ENCODE measurements around the gene TACO1. TPM values are rescaled to one million over a fixed set of nuclear protein-coding genes. Genes with fewer than 3 reads are reported as not detected.

Gene TACO1
- total RNA-seq, 4 donors from 2014 or later, result 9.3 to 20.2 (median 10.2) TPM

- Histone ChIP-seq H3K27ac (no peak overlapping the region), H3K36me3 (peaks cover 56% of the 10 kb centered on the region), H3K9me3 (no peaks in the 10 kb centered on the region), H3K4me1 (peaks cover 17% of the 10 kb centered on the region), H3K27me3 (no peaks in the 10 kb centered on the region), H3K4me3 (no peak overlapping the region)
- 67% methylated on average over 1 of the region's 1 CpG for WGBS
- TF ChIP-seq POLR2AphosphoS5 (IDR thresholded peaks at IDR 0.05) (no peak), CTCF (IDR thresholded peaks at IDR 0.05) (no peak), POLR2A (IDR thresholded peaks at IDR 0.05) (no peak), EP300 (IDR thresholded peaks at IDR 0.05) (no peak)
- DNase-seq (ENCODE audit: low spot score in 2 of 2), result no peak
Observed at GRCh38 chr17:63649813-63650212, 49.1 kb downstream of the TACO1 start.

GRCh38 chr17:63652106-63652505 is 51.4 kb downstream of the TACO1 start:
- H3K4me3 ChIP-seq, result no peak overlapping the region
- 78% methylated on average over 3 of the region's 3 CpGs for WGBS
- H3K4me1 ChIP-seq, result no peaks in the 10 kb centered on the region
- no peak overlapping the region for H3K27ac ChIP-seq
- TF ChIP-seq POLR2AphosphoS5 (IDR thresholded peaks at IDR 0.05) (no peak), POLR2A (IDR thresholded peaks at IDR 0.05) (no peak), EP300 (IDR thresholded peaks at IDR 0.05) (no peak), CTCF (IDR thresholded peaks at IDR 0.05) (no peak)
- H3K27me3 ChIP-seq, result no peaks in the 10 kb centered on the region
- no peak for DNase-seq (ENCODE audit: low spot score in 2 of 2)
- peaks cover 52% of the 10 kb centered on the region for H3K36me3 ChIP-seq
- no peaks in the 10 kb centered on the region for H3K9me3 ChIP-seq

GRCh38 chr17:63653050-63653449 is 52.4 kb downstream of the TACO1 start:
- Histone ChIP-seq H3K27ac (no peak overlapping the region), H3K9me3 (no peaks in the 10 kb centered on the region), H3K27me3 (no peaks in the 10 kb centered on the region), H3K4me3 (no peak overlapping the region), H3K4me1 (no peaks in the 10 kb centered on the region), H3K36me3 (peaks cover 58% of the 10 kb centered on the region)
- DNase-seq (ENCODE audit: low spot score in 2 of 2), result no peak
- TF ChIP-seq CTCF (IDR thresholded peaks at IDR 0.05), result no peak
- TF ChIP-seq POLR2AphosphoS5 (IDR thresholded peaks at IDR 0.05), result no peak
- TF ChIP-seq POLR2A (IDR thresholded peaks at IDR 0.05), result no peak
- no peak for TF ChIP-seq EP300 (IDR thresholded peaks at IDR 0.05)
- WGBS, result 27% methylated on average over 2 of the region's 2 CpGs

GRCh38 chr17:63657786-63658185 is 57.1 kb downstream of the TACO1 start:
- H3K36me3 ChIP-seq, result peaks cover 76% of the 10 kb centered on the region
- H3K27ac ChIP-seq, result no peak overlapping the region
- TF ChIP-seq EP300 (IDR thresholded peaks at IDR 0.05) (no peak), POLR2A (IDR thresholded peaks at IDR 0.05) (no peak), POLR2AphosphoS5 (IDR thresholded peaks at IDR 0.05) (no peak), CTCF (IDR thresholded peaks at IDR 0.05) (no peak)

More at GRCh38 chr17:63657786-63658185, 57.1 kb downstream of the TACO1 start:
- no peaks in the 10 kb centered on the region for H3K9me3 ChIP-seq
- DNase-seq (ENCODE audit: low spot score in 2 of 2), result no peak
- no peaks in the 10 kb centered on the region for H3K4me1 ChIP-seq
- no peak overlapping the region for H3K4me3 ChIP-seq
- WGBS, result 91% methylated on average over 3 of the region's 3 CpGs
- H3K27me3 ChIP-seq, result no peaks in the 10 kb centered on the region

Other genes starting within 250 kb of the TACO1 start
- 10 to 100 TPM; 36.9 to 87.9 (median 56.4) TPM for gene CYB561, start 154.6 kb upstream of the TACO1 start, total RNA-seq
- 1 to 10 TPM in 3 of 4 donors, under 1 TPM in 1; 0.79 to 6.3 (median 4.0) TPM for gene ACE, start 123.8 kb upstream of the TACO1 start, total RNA-seq
- not detected for gene KCNH6, start 77.5 kb upstream of the TACO1 start, total RNA-seq
- 10 to 100 TPM; 22.4 to 30.9 (median 27.4) TPM for gene DCAF7, start 50.4 kb upstream of the TACO1 start, total RNA-seq
- 10 to 100 TPM; 31.6 to 55.1 (median 44.3) TPM for gene MAP3K3, start 21.5 kb downstream of the TACO1 start, total RNA-seq
- 1 to 10 TPM; 5.0 to 9.4 (median 6.8) TPM for gene LIMD2, start 99.2 kb downstream of the TACO1 start, total RNA-seq
- 10 to 100 TPM; 17.0 to 52.2 (median 27.4) TPM for gene STRADA, start 140.9 kb downstream of the TACO1 start, total RNA-seq
- 10 to 100 TPM; 48.1 to 70.0 (median 62.9) TPM for gene CCDC47, start 172.7 kb downstream of the TACO1 start, total RNA-seq
- gene DDX42, start 173.3 kb downstream of the TACO1 start, total RNA-seq, result 100 to 1,000 TPM in 2 of 4 donors, 10 to 100 TPM in 2; 56.9 to 222 (median 84.9) TPM
- gene PSMC5, start 226.5 kb downstream of the TACO1 start, total RNA-seq, result 100 to 1,000 TPM; 105 to 144 (median 118) TPM
- 10 to 100 TPM; 46.4 to 54.7 (median 48.4) TPM for gene FTSJ3, start 226.8 kb downstream of the TACO1 start, total RNA-seq
- gene SMARCD2, start 241.8 kb downstream of the TACO1 start, total RNA-seq, result 100 to 1,000 TPM; 234 to 337 (median 309) TPM

Measured in suprapubic skin (tissue), 4 donors.